C4-2B (cell line): ENCODE data around the gene DOC2A.

Experiments
- H3K27ac ChIP-seq: fragments of 450-650 bp; 2 replicates; pipeline ENCODE4 v1.5.1; 2017
- ZFX ChIP-seq: fragments of 450-650 bp; IDR thresholded peaks from 2 replicates; pipeline ENCODE4 v1.6.1; 2017
- TF ChIP-seq, protein P1 (sequence below): fragments of 450-650 bp; conservative IDR thresholded peaks from 2 replicates; pipeline ENCODE4 v1.5.1; 2017; ENCODE audit warnings: mild to moderate bottlenecking

The DOC2A gene

DNA sequence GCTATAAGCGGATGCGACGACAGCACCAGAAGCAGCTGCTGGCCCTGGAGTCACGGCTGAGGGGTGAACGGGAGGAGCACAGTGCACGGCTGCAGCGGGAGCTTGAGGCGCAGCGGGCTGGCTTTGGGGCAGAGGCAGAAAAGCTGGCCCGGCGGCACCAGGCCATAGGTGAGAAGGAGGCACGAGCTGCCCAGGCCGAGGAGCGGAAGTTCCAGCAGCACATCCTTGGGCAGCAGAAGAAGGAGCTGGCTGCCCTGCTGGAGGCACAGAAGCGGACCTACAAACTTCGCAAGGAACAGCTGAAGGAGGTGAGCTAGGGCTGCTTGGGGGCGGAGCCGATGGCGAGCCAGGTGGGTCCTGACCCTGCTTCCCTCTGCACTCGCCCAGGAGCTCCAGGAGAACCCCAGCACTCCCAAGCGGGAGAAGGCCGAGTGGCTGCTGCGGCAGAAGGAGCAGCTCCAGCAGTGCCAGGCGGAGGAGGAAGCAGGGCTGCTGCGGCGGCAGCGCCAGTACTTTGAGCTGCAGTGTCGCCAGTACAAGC is 25.5 kb downstream of the DOC2A start:
- no peak overlapping the region for H3K27ac ChIP-seq
- no peak for TF ChIP-seq ZFX
- TF ChIP-seq, protein P1, sequence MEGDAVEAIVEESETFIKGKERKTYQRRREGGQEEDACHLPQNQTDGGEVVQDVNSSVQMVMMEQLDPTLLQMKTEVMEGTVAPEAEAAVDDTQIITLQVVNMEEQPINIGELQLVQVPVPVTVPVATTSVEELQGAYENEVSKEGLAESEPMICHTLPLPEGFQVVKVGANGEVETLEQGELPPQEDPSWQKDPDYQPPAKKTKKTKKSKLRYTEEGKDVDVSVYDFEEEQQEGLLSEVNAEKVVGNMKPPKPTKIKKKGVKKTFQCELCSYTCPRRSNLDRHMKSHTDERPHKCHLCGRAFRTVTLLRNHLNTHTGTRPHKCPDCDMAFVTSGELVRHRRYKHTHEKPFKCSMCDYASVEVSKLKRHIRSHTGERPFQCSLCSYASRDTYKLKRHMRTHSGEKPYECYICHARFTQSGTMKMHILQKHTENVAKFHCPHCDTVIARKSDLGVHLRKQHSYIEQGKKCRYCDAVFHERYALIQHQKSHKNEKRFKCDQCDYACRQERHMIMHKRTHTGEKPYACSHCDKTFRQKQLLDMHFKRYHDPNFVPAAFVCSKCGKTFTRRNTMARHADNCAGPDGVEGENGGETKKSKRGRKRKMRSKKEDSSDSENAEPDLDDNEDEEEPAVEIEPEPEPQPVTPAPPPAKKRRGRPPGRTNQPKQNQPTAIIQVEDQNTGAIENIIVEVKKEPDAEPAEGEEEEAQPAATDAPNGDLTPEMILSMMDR = no peak

DNA sequence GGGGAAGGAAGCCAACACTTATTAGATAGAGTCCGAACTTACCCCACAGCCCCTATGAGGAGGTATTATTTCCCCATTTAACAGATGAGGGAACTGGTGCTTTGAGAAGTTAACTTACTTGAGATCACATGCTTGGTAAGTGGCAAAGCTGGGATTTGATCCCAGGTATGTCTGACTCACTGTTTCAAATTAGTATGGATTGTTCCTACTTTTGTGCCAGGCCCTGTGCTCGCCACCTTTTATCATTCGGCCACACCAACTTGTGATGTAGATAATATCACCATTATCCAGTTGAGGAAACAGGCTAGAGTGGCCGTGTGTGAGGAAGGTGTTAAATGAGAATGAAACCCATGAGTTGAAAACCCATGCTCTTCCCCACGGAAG is 26.1 kb downstream of the DOC2A start:
- TF ChIP-seq ZFX = no peak
- TF ChIP-seq, protein P1 = no peak
- no peak overlapping the region for H3K27ac ChIP-seq

DNA sequence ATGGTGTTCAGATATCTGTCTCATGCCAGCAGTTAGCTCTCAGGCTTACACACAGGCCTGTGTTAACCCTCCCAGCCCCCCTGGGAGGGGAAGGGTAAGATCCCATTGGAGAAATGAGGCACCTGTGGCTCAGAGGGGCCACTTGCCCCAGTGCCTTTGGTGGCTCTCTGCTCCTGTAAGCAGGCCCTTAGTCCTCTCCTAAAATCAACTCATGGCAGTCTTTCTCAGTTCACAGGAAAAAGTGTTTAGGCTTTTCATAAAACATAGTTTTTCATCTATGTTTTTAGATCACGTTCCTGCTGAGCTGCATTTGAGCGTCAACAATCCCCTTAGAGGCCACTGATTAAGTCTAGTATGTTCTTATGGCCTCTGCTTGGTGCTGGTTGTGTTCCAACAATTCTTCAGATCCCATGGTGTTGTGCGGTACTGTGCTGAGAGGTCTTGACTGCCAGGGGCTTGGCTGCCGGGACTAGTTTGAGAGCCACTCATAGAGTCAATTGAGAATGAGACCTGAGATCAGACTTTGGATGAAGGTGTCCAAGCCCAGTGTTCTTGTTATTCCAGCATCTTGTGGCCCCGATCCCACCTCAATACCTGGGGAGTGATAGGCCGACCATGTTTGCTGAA is 26.6 kb downstream of the DOC2A start:
- TF ChIP-seq, protein P1 = no peak
- H3K27ac ChIP-seq = no peak overlapping the region

DNA sequence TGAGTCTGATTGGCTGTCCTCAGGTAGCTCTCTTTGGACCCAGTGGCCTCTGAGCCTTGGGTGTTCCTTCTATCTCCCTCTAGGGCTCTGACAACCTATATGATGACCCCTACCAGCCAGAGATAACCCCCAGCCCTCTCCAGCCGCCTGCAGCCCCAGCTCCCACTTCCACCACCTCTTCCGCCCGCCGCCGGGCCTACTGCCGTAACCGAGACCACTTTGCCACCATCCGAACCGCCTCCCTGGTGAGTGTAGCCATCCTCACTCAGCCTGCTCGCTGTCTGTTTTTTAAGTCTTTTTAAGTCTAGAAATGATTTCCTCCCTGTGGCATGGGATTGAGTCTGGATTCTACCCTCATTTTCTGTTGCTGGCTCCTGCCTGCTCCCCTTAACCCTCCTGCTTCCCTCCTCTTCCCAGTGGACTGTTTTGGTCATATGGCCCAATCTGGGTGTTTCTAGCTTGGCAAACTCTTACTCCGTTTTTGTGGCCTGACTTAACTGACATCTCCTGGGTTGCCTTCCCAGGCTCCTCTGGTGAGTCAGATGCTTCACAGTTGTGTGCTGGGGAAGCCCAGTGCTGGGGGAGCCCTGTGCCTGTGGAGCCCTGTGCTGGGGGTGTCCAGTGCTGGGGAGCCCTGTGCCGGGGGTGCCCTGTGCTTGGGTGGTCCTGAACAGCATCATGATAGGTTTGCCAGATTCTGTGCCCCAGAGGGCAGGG is 27.2 kb downstream of the DOC2A start:
- H3K27ac ChIP-seq = no peak overlapping the region
- TF ChIP-seq, protein P1 = no peak
- no peak for TF ChIP-seq ZFX

DNA sequence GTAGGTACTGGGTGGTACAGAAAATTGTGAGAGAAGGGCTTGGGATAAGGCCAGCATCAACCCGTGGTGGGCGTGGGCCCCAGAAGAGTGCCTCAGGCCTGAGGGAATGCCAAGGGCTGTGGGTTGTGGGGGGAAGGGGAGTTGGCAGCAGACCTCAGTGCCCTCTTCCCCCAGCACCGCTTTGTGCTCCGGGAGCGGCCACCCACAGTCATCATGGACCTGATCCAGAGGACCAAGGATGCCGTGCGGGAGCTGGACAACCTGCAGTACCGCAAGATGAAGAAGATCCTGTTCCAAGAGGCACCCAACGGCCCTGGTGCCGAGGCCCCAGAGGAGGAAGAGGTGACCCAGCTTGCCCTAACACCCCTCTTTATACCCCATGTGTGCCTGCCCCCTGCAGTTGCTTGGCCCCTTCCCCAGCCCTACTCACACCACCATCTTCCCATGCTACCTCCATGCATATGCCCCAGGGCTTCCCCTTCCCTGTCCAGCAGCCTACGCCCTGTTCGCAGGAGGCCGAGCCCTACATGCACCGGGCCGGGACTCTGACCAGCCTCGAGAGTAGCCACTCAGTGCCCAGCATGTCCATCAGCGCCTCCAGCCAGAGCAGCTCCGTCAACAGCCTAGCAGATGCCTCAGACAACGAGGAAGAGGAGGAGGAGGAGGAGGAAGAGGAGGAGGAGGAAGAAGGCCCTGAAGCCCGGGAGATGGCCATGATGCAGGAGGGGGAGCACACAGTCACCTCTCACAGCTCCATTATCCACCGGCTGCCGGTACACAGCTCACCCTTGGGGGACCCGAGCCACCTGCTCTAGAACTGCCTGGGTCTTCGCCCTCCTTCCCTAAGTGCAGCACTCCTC is 28.0 kb downstream of the DOC2A start:
- no peak overlapping the region for H3K27ac ChIP-seq
- no peak for TF ChIP-seq ZFX
- TF ChIP-seq, protein P1 = no peak

DNA sequence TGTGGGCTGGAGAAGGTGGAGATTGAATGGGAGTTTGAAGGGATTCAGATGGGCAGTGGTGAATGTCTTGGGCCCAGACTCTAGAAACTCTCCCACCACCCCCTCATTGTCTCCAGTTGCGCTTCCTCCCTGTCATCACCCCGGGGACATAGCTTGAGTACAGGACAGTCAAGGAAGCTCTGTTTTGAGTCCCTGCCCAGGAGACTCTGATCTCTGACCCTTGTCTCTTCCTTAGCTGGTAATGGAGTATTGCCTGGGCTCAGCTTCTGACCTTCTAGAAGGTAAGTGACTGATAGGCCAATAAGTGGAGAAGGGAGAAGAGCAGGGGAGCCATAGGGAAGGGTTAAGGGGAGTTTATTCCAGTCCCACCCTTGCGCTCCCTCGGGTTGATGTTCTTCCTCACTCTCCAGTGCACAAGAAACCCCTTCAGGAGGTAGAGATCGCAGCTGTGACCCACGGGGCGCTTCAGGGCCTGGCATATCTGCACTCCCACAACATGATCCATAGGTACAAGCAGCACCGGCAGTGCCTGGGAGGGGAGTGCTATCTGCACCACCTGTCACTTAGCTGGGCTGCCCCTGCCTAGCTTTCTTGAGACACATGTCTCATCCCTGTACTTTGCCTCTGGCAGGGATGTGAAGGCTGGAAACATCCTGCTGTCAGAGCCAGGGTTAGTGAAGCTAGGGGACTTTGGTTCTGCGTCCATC is 32.1 kb downstream of the DOC2A start:
- H3K27ac ChIP-seq = no peak overlapping the region
- TF ChIP-seq ZFX = no peak
- TF ChIP-seq, protein P1 = no peak
